ENCODE data around the gene LMCD1.

DNA sequence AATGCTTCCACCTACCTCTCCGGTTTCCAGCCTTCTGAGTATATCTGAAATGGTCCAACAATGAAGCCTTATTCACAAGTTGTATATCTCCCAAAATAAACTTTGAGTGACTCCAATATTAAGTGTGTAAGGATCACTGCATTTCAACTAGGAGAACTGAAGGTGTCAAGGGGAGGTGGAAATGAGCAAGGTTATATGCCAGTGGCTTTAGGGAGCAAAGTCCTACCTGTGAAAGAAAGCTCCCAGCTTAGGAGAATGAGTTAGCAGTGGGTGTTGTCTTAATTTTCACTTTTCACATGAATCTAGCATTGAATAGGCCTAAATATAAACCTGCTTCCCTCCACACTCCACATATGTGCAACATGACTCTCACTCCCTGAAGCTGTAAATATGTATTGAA is 29.0 kb downstream of the LMCD1 start:
- TF ChIP-seq, protein P1, sequence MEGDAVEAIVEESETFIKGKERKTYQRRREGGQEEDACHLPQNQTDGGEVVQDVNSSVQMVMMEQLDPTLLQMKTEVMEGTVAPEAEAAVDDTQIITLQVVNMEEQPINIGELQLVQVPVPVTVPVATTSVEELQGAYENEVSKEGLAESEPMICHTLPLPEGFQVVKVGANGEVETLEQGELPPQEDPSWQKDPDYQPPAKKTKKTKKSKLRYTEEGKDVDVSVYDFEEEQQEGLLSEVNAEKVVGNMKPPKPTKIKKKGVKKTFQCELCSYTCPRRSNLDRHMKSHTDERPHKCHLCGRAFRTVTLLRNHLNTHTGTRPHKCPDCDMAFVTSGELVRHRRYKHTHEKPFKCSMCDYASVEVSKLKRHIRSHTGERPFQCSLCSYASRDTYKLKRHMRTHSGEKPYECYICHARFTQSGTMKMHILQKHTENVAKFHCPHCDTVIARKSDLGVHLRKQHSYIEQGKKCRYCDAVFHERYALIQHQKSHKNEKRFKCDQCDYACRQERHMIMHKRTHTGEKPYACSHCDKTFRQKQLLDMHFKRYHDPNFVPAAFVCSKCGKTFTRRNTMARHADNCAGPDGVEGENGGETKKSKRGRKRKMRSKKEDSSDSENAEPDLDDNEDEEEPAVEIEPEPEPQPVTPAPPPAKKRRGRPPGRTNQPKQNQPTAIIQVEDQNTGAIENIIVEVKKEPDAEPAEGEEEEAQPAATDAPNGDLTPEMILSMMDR (IDR thresholded peaks at IDR 0.05), result no peak
- TF ChIP-seq POLR2A (IDR thresholded peaks at IDR 0.05), result no peak
